HEK293 (cell line): ENCODE measurements around the gene DYNLRB1.

Source experiments
- KLF16 ChIP-seq: fragments of 450-650 bp; formaldehyde crosslinking; IDR thresholded peaks from 2 replicates; pipeline ENCODE4 v1.5.1; 2017; ENCODE audit warnings: missing biosample characterization, missing genetic modification characterization
- PBX3 ChIP-seq: sonication (generic); formaldehyde crosslinking; IDR thresholded peaks from 2 replicates; pipeline ENCODE4 v1.8.1; 2022; ENCODE audit warnings: mild to moderate bottlenecking, moderate library complexity, missing genetic modification reagents
- SALL2 ChIP-seq: fragments of 450-650 bp; formaldehyde crosslinking; IDR thresholded peaks from 2 replicates; pipeline ENCODE4 v1.5.0; 2017; ENCODE audit warnings: missing biosample characterization, mild to moderate bottlenecking, missing genetic modification characterization, borderline replicate concordance
- SP2 ChIP-seq: fragments of 450-650 bp; formaldehyde crosslinking; IDR thresholded peaks from 2 replicates; pipeline ENCODE4 v1.5.1; 2016; ENCODE audit warnings: missing biosample characterization, missing genetic modification characterization
- ZBTB48 ChIP-seq: fragments of 450-650 bp; formaldehyde crosslinking; IDR thresholded peaks from 2 replicates; pipeline ENCODE4 v1.5.1; 2016; ENCODE audit warnings: missing biosample characterization, missing genetic modification characterization
- ZFP37 ChIP-seq: fragments of 450-650 bp; formaldehyde crosslinking; IDR thresholded peaks from 2 replicates; pipeline ENCODE4 v1.5.1; 2016; ENCODE audit warnings: missing biosample characterization, missing genetic modification characterization
- ZNF157 ChIP-seq: fragments of 450-650 bp; formaldehyde crosslinking; IDR thresholded peaks from 2 replicates; pipeline ENCODE4 v1.5.1; 2016; ENCODE audit warnings: missing biosample characterization, missing genetic modification characterization
- ZNF202 ChIP-seq: fragments of 450-650 bp; formaldehyde crosslinking; IDR thresholded peaks from 2 replicates; pipeline ENCODE4 v1.5.1; 2016; ENCODE audit warnings: missing biosample characterization, missing genetic modification characterization, borderline replicate concordance
- ZNF274 ChIP-seq, 2 experiments: fragments of 200-500 bp in 1 of 2; fragments of 450-650 bp in 1 of 2; sonication (Bioruptor generic) in 1 of 2; formaldehyde crosslinking in 1 of 2; IDR thresholded peaks; 2 replicates each; pipeline versions ENCODE4 v1.5.1 to v1.6.1; 2014 to 2016; ENCODE audit warnings: borderline replicate concordance in 1 of 2, inconsistent platforms in 1 of 2, low read length in 1 of 2, missing biosample characterization in 1 of 2, missing genetic modification characterization in 1 of 2
- ZNF394 ChIP-seq: fragments of 450-650 bp; formaldehyde crosslinking; IDR thresholded peaks from 2 replicates; pipeline ENCODE4 v1.5.1; 2016; ENCODE audit warnings: missing biosample characterization, missing genetic modification characterization, mild to moderate bottlenecking, moderate library complexity, borderline replicate concordance
- ZNF416 ChIP-seq: fragments of 450-650 bp; formaldehyde crosslinking; IDR thresholded peaks from 2 replicates; pipeline ENCODE4 v1.5.1; 2016; ENCODE audit warnings: missing biosample characterization, missing genetic modification characterization
- TF ChIP-seq, protein P1 (sequence below): fragments of 450-650 bp; IDR thresholded peaks from 2 replicates; pipeline ENCODE4 v1.5.1; 2018; ENCODE audit warnings: missing biosample characterization, mild to moderate bottlenecking, missing genetic modification characterization
- TF ChIP-seq, protein P2 (sequence below): fragments of 450-650 bp; formaldehyde crosslinking; IDR thresholded peaks from 2 replicates; pipeline ENCODE4 v1.5.1; 2016; ENCODE audit warnings: missing biosample characterization, missing genetic modification characterization

DNA sequence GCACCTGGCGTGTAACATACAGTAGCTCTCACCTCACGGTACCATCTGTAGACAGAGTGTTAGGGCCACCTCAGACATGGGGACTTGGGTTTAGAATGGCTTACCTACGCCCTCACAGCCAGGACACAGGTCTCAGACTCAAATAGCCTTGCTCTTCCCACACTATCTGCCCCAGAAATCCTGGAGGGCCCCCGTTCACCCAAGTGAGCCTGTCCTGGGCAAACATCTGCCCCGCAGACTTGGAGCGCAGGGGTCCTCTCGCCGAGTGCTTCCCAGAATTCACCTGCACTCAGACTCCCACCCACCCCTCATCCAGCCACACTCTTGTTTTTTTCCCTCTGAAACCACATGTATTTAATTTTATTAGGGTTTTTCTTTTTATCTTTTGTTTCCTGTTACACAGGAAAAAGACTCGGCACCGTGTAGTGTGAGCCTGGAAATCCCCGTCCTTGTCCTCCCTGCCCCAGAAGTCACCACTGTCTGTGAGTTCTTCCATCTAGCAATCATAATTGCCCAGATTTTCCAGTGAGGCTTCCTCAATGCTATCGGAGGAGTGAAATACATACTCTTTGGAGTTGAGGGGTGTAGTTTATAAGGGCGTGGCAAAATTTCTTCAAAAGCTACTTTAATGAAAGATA, 25.2 kb downstream of the DYNLRB1 start:
- TF ChIP-seq, protein P1, sequence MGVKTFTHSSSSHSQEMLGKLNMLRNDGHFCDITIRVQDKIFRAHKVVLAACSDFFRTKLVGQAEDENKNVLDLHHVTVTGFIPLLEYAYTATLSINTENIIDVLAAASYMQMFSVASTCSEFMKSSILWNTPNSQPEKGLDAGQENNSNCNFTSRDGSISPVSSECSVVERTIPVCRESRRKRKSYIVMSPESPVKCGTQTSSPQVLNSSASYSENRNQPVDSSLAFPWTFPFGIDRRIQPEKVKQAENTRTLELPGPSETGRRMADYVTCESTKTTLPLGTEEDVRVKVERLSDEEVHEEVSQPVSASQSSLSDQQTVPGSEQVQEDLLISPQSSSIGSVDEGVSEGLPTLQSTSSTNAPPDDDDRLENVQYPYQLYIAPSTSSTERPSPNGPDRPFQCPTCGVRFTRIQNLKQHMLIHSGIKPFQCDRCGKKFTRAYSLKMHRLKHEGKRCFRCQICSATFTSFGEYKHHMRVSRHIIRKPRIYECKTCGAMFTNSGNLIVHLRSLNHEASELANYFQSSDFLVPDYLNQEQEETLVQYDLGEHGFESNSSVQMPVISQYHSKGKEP (tag by site-specific recombination) = no peak
- TF ChIP-seq ZNF202 (tag by site-specific recombination) (no peak), ZFP37 (tag by site-specific recombination) (no peak), ZNF157 (tag by site-specific recombination) (no peak), ZNF274 (IDR thresholded peaks at IDR 0.05; ENCODE audit: low read length) (no peak), ZNF274 (tag by site-specific recombination; IDR thresholded peaks at IDR 0.05; ENCODE audit: borderline replicate concordance) (no peak), SP2 (tag by site-specific recombination) (no peak), SALL2 (tag by site-specific recombination) (no peak), ZBTB48 (tag by site-specific recombination) (no peak), ZNF394 (tag by site-specific recombination) (no peak), PBX3 (CRISPR knock-in tag) (no peak), KLF16 (tag by site-specific recombination) (no peak), ZNF416 (no peak)
- TF ChIP-seq, protein P2, sequence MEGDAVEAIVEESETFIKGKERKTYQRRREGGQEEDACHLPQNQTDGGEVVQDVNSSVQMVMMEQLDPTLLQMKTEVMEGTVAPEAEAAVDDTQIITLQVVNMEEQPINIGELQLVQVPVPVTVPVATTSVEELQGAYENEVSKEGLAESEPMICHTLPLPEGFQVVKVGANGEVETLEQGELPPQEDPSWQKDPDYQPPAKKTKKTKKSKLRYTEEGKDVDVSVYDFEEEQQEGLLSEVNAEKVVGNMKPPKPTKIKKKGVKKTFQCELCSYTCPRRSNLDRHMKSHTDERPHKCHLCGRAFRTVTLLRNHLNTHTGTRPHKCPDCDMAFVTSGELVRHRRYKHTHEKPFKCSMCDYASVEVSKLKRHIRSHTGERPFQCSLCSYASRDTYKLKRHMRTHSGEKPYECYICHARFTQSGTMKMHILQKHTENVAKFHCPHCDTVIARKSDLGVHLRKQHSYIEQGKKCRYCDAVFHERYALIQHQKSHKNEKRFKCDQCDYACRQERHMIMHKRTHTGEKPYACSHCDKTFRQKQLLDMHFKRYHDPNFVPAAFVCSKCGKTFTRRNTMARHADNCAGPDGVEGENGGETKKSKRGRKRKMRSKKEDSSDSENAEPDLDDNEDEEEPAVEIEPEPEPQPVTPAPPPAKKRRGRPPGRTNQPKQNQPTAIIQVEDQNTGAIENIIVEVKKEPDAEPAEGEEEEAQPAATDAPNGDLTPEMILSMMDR (tag by site-specific recombination) = no peak
